ENCODE results near the gene NCKAP1.
"Not testable (repeated sequence)": the region's sequence is repeated elsewhere in the genome, so short reads cannot be mapped to it uniquely, and the experiment has no call there.

DNA sequence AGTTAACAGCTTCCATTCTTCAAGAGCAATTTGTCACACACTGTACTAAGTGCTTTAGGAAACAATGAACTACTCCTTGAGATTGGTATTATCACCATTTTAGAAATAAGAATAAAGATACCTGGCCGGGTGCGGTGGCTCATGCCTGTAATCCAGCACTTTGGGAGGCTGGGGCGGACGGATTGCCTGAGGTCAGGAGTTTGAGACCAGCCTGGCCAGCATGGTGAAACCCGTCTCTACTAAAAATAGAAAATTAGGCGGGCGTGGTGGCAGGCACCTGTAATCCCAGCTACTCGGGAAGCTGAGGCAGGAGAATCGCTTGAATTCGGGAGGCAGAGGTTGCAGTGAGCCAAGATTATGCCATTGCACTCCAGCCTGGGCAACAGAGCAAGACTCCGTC, 20.4 kb downstream of the NCKAP1 start:
- TF ChIP-seq, protein P1, sequence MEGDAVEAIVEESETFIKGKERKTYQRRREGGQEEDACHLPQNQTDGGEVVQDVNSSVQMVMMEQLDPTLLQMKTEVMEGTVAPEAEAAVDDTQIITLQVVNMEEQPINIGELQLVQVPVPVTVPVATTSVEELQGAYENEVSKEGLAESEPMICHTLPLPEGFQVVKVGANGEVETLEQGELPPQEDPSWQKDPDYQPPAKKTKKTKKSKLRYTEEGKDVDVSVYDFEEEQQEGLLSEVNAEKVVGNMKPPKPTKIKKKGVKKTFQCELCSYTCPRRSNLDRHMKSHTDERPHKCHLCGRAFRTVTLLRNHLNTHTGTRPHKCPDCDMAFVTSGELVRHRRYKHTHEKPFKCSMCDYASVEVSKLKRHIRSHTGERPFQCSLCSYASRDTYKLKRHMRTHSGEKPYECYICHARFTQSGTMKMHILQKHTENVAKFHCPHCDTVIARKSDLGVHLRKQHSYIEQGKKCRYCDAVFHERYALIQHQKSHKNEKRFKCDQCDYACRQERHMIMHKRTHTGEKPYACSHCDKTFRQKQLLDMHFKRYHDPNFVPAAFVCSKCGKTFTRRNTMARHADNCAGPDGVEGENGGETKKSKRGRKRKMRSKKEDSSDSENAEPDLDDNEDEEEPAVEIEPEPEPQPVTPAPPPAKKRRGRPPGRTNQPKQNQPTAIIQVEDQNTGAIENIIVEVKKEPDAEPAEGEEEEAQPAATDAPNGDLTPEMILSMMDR (conservative IDR thresholded peaks at IDR 0.05; ENCODE audit: low read length) = not testable (repeated sequence)
- TF ChIP-seq EZH2phosphoT487 (IDR thresholded peaks at IDR 0.05; ENCODE audit: borderline replicate concordance) = not testable (repeated sequence)

All from Loucy (cell line).